IMR-90 (cell line): Measurements from ENCODE around the gene GRID1. TPM values are rescaled to one million over a fixed set of nuclear protein-coding genes. Genes with fewer than 3 reads are reported as not detected.

Source experiments
- ATAC-seq: fragments of 200-7000 bp; cut with Tn5 transposase; 2 replicates; pipeline ENCODE4 v1.9.1; 2020; ENCODE audit warnings: low read depth, mild to moderate bottlenecking, moderate library complexity
- BruUV-seq: library from RNA; stranded (reverse); fragments of 400-500 nt; replicated peaks from 2 replicates; lab custom pipeline; 2021; lab: Mats Ljungman, UMichigan
- CTCF ChIA-PET: fragments of 300-600 bp; formaldehyde crosslinking; extraction: SDS; loops from one replicate; lab custom pipeline; 2021; ENCODE audit warnings: antibody characterized with exemption; lab: Yijun Ruan, JAX
- POLR2A ChIA-PET: fragments of 300-600 bp; sonication (Branson Sonifier 250); formaldehyde crosslinking; loops from one replicate; lab custom pipeline; 2022; ENCODE audit warnings: antibody characterized with exemption; ENCODE audit not compliant: unreplicated experiment; lab: Charles Lee
- DNase-seq: peaks from one replicate; pipeline ENCODE4 v3.0.0; 2013
- H2AFZ ChIP-seq: replicated peaks from 2 replicates; pipeline ENCODE3; 2013; ENCODE audit warnings: low read length, mild to moderate bottlenecking; ENCODE audit not compliant: poor library complexity
- H2AK5ac ChIP-seq: 2 replicates; pipeline ENCODE4 v1.6.1; 2013; ENCODE audit warnings: low read depth, low read length, inconsistent platforms
- H2AK9ac ChIP-seq: replicated peaks from 2 replicates; pipeline ENCODE3; 2013; ENCODE audit warnings: mild to moderate bottlenecking, low read depth, low read length, moderate library complexity; ENCODE audit not compliant: poor library complexity
- H2BK120ac ChIP-seq: 2 replicates; pipeline ENCODE4 v1.6.1; 2013; ENCODE audit warnings: low read depth, low read length, inconsistent platforms
- H2BK15ac ChIP-seq: 3 replicates; pipeline ENCODE4 v1.6.1; 2013; ENCODE audit warnings: low read depth, low read length, inconsistent platforms
- H2BK20ac ChIP-seq: 2 replicates; pipeline ENCODE4 v1.6.1; 2013; ENCODE audit warnings: low read depth, mild to moderate bottlenecking, inconsistent platforms, low read length, moderate library complexity
- H2BK5ac ChIP-seq: 2 replicates; pipeline ENCODE4 v1.6.1; 2013; ENCODE audit warnings: mild to moderate bottlenecking, low read depth, low read length, inconsistent platforms; ENCODE audit not compliant: poor library complexity, severe bottlenecking
- H3K14ac ChIP-seq: replicated peaks from 2 replicates; pipeline ENCODE4 v1.6.1; 2013; ENCODE audit warnings: low read depth, low read length, inconsistent platforms
- H3K18ac ChIP-seq: 2 replicates; pipeline ENCODE4 v1.6.1; 2013; ENCODE audit warnings: low read depth, low read length, control low read depth
- H3K23ac ChIP-seq: 2 replicates; pipeline ENCODE4 v1.6.1; 2013; ENCODE audit warnings: low read depth, low read length, inconsistent platforms
- H3K27ac ChIP-seq: 2 replicates; pipeline ENCODE4 v1.5.1; 2013; ENCODE audit warnings: mild to moderate bottlenecking, control low read depth, low read length; ENCODE audit not compliant: insufficient read depth
- H3K27me3 ChIP-seq: 2 replicates; pipeline ENCODE4 v1.6.1; 2013; ENCODE audit warnings: low read length; ENCODE audit not compliant: control insufficient read depth, insufficient read depth
- H3K36me3 ChIP-seq: 2 replicates; pipeline ENCODE4 v1.6.1; 2013; ENCODE audit warnings: low read length, mixed read lengths; ENCODE audit not compliant: control insufficient read depth, insufficient read depth
- H3K4ac ChIP-seq: 2 replicates; pipeline ENCODE4 v1.6.1; 2013; ENCODE audit warnings: low read depth, low read length, inconsistent platforms
- H3K4me1 ChIP-seq: 2 replicates; pipeline ENCODE4 v1.6.1; 2013; ENCODE audit warnings: low read length, mixed read lengths; ENCODE audit not compliant: control insufficient read depth, insufficient read depth
- H3K4me2 ChIP-seq: 2 replicates; pipeline ENCODE4 v1.6.1; 2013; ENCODE audit warnings: low read depth, mild to moderate bottlenecking, control low read depth, low read length, moderate library complexity
- H3K4me3 ChIP-seq: 2 replicates; pipeline ENCODE4 v1.5.1; 2013; ENCODE audit warnings: low read depth, mild to moderate bottlenecking, control low read depth, low read length, moderate library complexity; ENCODE audit not compliant: insufficient read depth
- H3K56ac ChIP-seq: 2 replicates; pipeline ENCODE4 v1.6.1; 2013; ENCODE audit warnings: low read length, inconsistent platforms; ENCODE audit not compliant: insufficient read depth; ENCODE audit errors: extremely low read depth
- H3K79me1 ChIP-seq, 2 experiments: 2 replicates each; pipeline ENCODE4 v1.6.1; 2013; ENCODE audit warnings: low read length in 2 of 2, inconsistent platforms in 1 of 2, low read depth in 1 of 2
- H3K9ac ChIP-seq: 2 replicates; pipeline ENCODE4 v1.6.1; 2013; ENCODE audit warnings: low read depth, low read length, control low read depth
- H3K9me1 ChIP-seq: 2 replicates; pipeline ENCODE4 v1.6.1; 2013; ENCODE audit warnings: low read length, inconsistent platforms; ENCODE audit not compliant: insufficient read depth
- H3K9me3 ChIP-seq: 2 replicates; pipeline ENCODE4 v1.6.1; 2013; ENCODE audit warnings: low read length; ENCODE audit not compliant: control insufficient read depth, insufficient read depth
- H4K20me1 ChIP-seq: 2 replicates; pipeline ENCODE4 v1.6.1; 2013; ENCODE audit warnings: low read length, inconsistent platforms; ENCODE audit not compliant: insufficient read depth
- H4K5ac ChIP-seq: 2 replicates; pipeline ENCODE4 v1.6.1; 2013; ENCODE audit warnings: mild to moderate bottlenecking, low read depth, low read length, control low read depth
- H4K8ac ChIP-seq, 2 experiments: 2 replicates each; pipeline ENCODE4 v1.6.1; 2013; ENCODE audit warnings: low read depth in 2 of 2, low read length in 2 of 2, control low read depth in 1 of 2, inconsistent platforms in 1 of 2
- H4K91ac ChIP-seq: 2 replicates; pipeline ENCODE4 v1.6.1; 2013; ENCODE audit warnings: low read depth, low read length, inconsistent platforms; ENCODE audit not compliant: insufficient read depth
- BHLHE40 ChIP-seq: fragments of 150-350 bp; IDR thresholded peaks from 2 replicates; pipeline ENCODE4 v1.6.1; 2016; ENCODE audit warnings: mild to moderate bottlenecking, low read depth, low read length
- MAFK ChIP-seq: IDR thresholded peaks from 2 replicates; pipeline ENCODE4 v1.6.1; 2012; ENCODE audit warnings: low read depth, low read length, improper control_type of control experiment
- MAZ ChIP-seq: IDR thresholded peaks from 2 replicates; pipeline ENCODE4 v1.6.1; 2012; ENCODE audit warnings: low read depth, mild to moderate bottlenecking, low read length, improper control_type of control experiment, moderate library complexity, borderline replicate concordance
- NFE2L2 ChIP-seq: fragments of 150-350 bp; IDR thresholded peaks from 2 replicates; pipeline ENCODE4 v1.6.1; 2016; ENCODE audit warnings: low read depth, mild to moderate bottlenecking, low read length
- POLR2A ChIP-seq: IDR thresholded peaks from 2 replicates; pipeline ENCODE4 v1.6.1; 2012; ENCODE audit warnings: mild to moderate bottlenecking, low read depth, low read length
- RCOR1 ChIP-seq: IDR thresholded peaks from 2 replicates; pipeline ENCODE4 v1.6.1; 2012; ENCODE audit warnings: mild to moderate bottlenecking, low read length, improper control_type of control experiment; ENCODE audit not compliant: insufficient replicate concordance
- WGBS, 2 experiments: methylation state at CpG; one replicate each; pipeline versions ENCODE4 v1.1.5 to v1.1.7; 2013; ENCODE audit warnings: missing lambda C conversion rate in 2 of 2; ENCODE audit not compliant: insufficient read length in 1 of 2; ENCODE audit errors: extremely low coverage in 2 of 2; 5-methylcytosine and 5-hydroxymethylcytosine counted together
- dilution Hi-C: fragments of 300-500 bp; cut with HindIII; formaldehyde crosslinking; loops from one replicate; pipeline ENCODE4 v1.14.3; 2018; ENCODE audit warnings: low sequenced_read_pairs; ENCODE audit not compliant: unreplicated experiment
- in situ Hi-C: fragments of 300-500 bp; cut with MboI; formaldehyde crosslinking; loops from 3 replicates; pipeline ENCODE4 v1.14.3; 2019; ENCODE audit warnings: low sequenced_read_pairs, inconsistent platforms, mixed read lengths
- intact Hi-C: fragments of 100-400 bp; cut with micrococcal nuclease; formaldehyde crosslinking; loops from 2 replicates; pipeline ENCODE4 v1.10.0; 2022
- polyA plus RNA-seq, 3 experiments: library from polyadenylated mRNA; depleted of rRNA; stranded (reverse); fragments of >200 nt; gene quantifications; 2 replicates each; pipeline ENCODE4 v1.2.3, GENCODE V29; 2012; ENCODE audit warnings: low replicate concordance in 1 of 3
- total RNA-seq: library from RNA; depleted of rRNA; stranded (reverse); fragments of >200 nt; gene quantifications from 2 replicates; pipeline ENCODE4 v1.2.3, GENCODE V29; 2012
- TF ChIP-seq, protein P1 (sequence below): conservative IDR thresholded peaks from 2 replicates; pipeline ENCODE4 v1.5.1; 2012; ENCODE audit warnings: mild to moderate bottlenecking, low read depth, low read length, improper control_type of control experiment

The GRID1 gene
- total and polyA plus RNA-seq, 2 of the 4 experiments (the other 2 are of a cell fraction) = not detected

DNA sequence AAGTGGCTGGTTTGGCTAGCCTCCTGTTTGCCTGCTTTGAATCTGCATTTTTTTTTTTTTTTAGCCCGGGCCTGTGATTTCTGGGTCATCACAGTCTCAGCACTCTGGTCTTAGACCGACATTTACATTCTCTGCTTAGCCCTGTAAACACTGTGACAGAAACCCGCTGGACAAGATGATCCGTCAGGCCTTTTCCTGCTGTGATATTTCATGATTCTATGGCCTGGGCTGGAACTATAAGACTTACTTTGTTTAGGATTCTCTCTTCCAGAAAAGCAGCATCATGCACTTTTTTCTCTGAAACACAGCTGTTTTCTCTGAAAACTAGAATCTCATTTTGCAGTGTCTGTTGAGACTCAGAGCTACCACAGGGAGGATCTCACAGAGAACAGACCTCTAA lies 705.5 kb downstream of the GRID1 start:
- Histone ChIP-seq H3K9me1 (no peaks in the 10 kb centered on the region), H3K9ac (no peak overlapping the region), H4K8ac (no peak overlapping the region), H4K91ac (no peak overlapping the region), H3K4me3 (no peak overlapping the region), H3K79me1 (no peaks in the 10 kb centered on the region), H3K18ac (no peak overlapping the region), H3K23ac (no peak overlapping the region), H2BK15ac (no peak overlapping the region), H3K14ac (no peak overlapping the region), H2BK120ac (no peak overlapping the region), H3K4ac (no peak overlapping the region), H3K9me3 (peaks cover 30% of the 10 kb centered on the region), H3K56ac (no peak overlapping the region), H4K5ac (no peak overlapping the region), H3K27ac (no peak overlapping the region), H3K36me3 (no peaks in the 10 kb centered on the region), H3K4me2 (no peak overlapping the region), H3K27me3 (no peaks in the 10 kb centered on the region), H4K20me1 (no peaks in the 10 kb centered on the region), H2BK20ac (no peak overlapping the region), H2AK9ac (no peak overlapping the region), H3K4me1 (no peaks in the 10 kb centered on the region), H2AK5ac (no peak overlapping the region), H2BK5ac (no peak overlapping the region), H2AFZ (no peak overlapping the region)
- intact Hi-C loops (no loop called here), in situ Hi-C loops (no loop called here), dilution Hi-C loops (no loop called here)
- WGBS, 2 experiments = no CpG with 5 or more reads among the region's 4 CpGs
- ATAC-seq (no peak), DNase-seq (no peak)
- POLR2A ChIA-PET = no interaction called here
- BruUV-seq = no TSS peak
- TF ChIP-seq MAZ (no peak), RCOR1 (no peak), BHLHE40 (no peak), NFE2L2 (no peak), MAFK (no peak), POLR2A (no peak)
- TF ChIP-seq, protein P1, sequence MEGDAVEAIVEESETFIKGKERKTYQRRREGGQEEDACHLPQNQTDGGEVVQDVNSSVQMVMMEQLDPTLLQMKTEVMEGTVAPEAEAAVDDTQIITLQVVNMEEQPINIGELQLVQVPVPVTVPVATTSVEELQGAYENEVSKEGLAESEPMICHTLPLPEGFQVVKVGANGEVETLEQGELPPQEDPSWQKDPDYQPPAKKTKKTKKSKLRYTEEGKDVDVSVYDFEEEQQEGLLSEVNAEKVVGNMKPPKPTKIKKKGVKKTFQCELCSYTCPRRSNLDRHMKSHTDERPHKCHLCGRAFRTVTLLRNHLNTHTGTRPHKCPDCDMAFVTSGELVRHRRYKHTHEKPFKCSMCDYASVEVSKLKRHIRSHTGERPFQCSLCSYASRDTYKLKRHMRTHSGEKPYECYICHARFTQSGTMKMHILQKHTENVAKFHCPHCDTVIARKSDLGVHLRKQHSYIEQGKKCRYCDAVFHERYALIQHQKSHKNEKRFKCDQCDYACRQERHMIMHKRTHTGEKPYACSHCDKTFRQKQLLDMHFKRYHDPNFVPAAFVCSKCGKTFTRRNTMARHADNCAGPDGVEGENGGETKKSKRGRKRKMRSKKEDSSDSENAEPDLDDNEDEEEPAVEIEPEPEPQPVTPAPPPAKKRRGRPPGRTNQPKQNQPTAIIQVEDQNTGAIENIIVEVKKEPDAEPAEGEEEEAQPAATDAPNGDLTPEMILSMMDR = no peak
- CTCF ChIA-PET = no interaction called here
